Caco-2 (cell line): ENCODE results near the gene FAM8A1. TPM values are rescaled to one million over a fixed set of nuclear protein-coding genes. Genes with fewer than 3 reads are reported as not detected.

Experiments
- BruUV-seq: library from RNA; stranded (reverse); fragments of 400-500 nt; replicated peaks from 2 replicates; lab custom pipeline; 2021; lab: Mats Ljungman, UMichigan
- CTCF ChIA-PET: fragments of 300-600 bp; sonication (Branson Sonifier 250); formaldehyde crosslinking; loops from one replicate; lab custom pipeline; 2022; ENCODE audit warnings: antibody characterized with exemption; lab: Charles Lee
- POLR2A ChIA-PET: fragments of 300-600 bp; sonication (Branson Sonifier 250); formaldehyde crosslinking; loops from one replicate; lab custom pipeline; 2022; ENCODE audit warnings: antibody characterized with exemption; lab: Charles Lee
- DNase-seq, 2 experiments: peaks; one replicate each; pipeline versions ENCODE4 v3.0.0 to v3.0.0-alpha.2; 2020 to 2022
- H3K27me3 ChIP-seq: replicated peaks from 2 replicates; pipeline ENCODE4 v1.6.0; 2011; ENCODE audit warnings: low read length; ENCODE audit not compliant: control insufficient read depth, insufficient read depth
- H3K36me3 ChIP-seq: 2 replicates; pipeline ENCODE4 v1.5.1; 2011; ENCODE audit warnings: low read length; ENCODE audit not compliant: control insufficient read depth, insufficient read depth
- H3K4me1 ChIP-seq: fragments of 250-450 bp; sonication (Bioruptor Pico); 2 replicates; pipeline ENCODE4 v1.5.1; 2020; ENCODE audit warnings: mild to moderate bottlenecking
- H3K4me3 ChIP-seq: 2 replicates; pipeline ENCODE4 v1.5.1; 2011; ENCODE audit warnings: low read depth, mild to moderate bottlenecking, control low read depth, low read length
- H3K9me3 ChIP-seq: fragments of 250-450 bp; sonication (Bioruptor Pico); 2 replicates; pipeline ENCODE4 v1.5.1; 2020; ENCODE audit warnings: mild to moderate bottlenecking, moderate library complexity
- H3K27ac Mint-ChIP-seq: one replicate; pipeline ENCODE4 v1.8.0; 2022; ENCODE audit warnings: mixed read lengths; ENCODE audit not compliant: unreplicated experiment
- H3K27me3 Mint-ChIP-seq: one replicate; pipeline ENCODE4 v1.8.0; 2022; ENCODE audit warnings: mixed read lengths; ENCODE audit not compliant: insufficient read depth, unreplicated experiment
- H3K36me3 Mint-ChIP-seq: one replicate; pipeline ENCODE4 v1.8.0; 2022; ENCODE audit warnings: mild to moderate bottlenecking, mixed read lengths; ENCODE audit not compliant: insufficient read depth, unreplicated experiment
- H3K4me1 Mint-ChIP-seq: one replicate; pipeline ENCODE4 v1.8.0; 2022; ENCODE audit warnings: low read depth, mixed read lengths; ENCODE audit not compliant: unreplicated experiment
- H3K4me3 Mint-ChIP-seq: one replicate; pipeline ENCODE4 v1.8.0; 2022; ENCODE audit warnings: mild to moderate bottlenecking, moderate library complexity, mixed read lengths; ENCODE audit not compliant: unreplicated experiment
- H3K9me3 Mint-ChIP-seq: one replicate; pipeline ENCODE4 v1.8.0; 2022; ENCODE audit warnings: mixed read lengths; ENCODE audit not compliant: unreplicated experiment
- intact Hi-C: fragments of 100-400 bp; cut with micrococcal nuclease; formaldehyde crosslinking; loops from one replicate; pipeline ENCODE4 v1.10.0; 2022; ENCODE audit not compliant: unreplicated experiment
- total RNA-seq: library from RNA; stranded (reverse); gene quantifications from 2 replicates; pipeline ENCODE4 v1.2.3, GENCODE V29; 2022
- TF ChIP-seq, protein P1 (sequence below), 2 experiments: fragments of 200-600 bp in 1 of 2; IDR thresholded peaks; 1 replicate in 1 of 2; 2 replicates in 1 of 2; pipeline versions ENCODE4 v1.5.1 to v1.8.0; 2011 to 2022; ENCODE audit warnings: antibody characterized with exemption in 1 of 2, control low read depth in 1 of 2, inconsistent platforms in 1 of 2, low read depth in 1 of 2, low read length in 1 of 2, mild to moderate bottlenecking in 1 of 2, moderate library complexity in 1 of 2; ENCODE audit not compliant: insufficient read depth in 1 of 2, severe bottlenecking in 1 of 2, unreplicated experiment in 1 of 2

Gene FAM8A1
- total RNA-seq, 1 experiment from 2014 or later, result 18.9 TPM

DNA sequence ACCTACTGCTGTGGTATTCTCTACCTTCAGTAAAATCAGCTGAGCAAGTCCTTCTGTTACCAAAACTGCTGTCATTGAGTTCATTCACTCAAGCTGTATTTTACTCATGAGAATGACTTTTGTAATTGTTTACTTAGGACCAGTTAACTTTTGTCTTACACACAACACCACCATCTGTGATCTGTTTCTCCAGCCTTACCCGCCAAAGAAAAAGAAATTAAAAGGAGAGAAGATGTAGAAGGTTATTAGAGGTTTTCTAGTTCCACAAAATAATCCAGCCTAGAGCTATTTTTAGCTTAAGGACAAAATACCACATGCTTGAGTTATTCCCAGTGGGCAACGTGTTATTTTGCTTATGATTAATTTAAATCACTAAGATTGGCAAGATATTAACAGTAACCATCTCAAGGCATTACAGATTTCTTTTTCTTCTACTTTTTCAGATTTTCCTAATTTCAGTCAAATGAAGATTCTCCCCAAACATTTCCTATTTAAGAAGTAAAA, 38.2 kb downstream of the FAM8A1 start:
- no peaks in the 10 kb centered on the region for H3K27me3 ChIP-seq
- H3K36me3 Mint-ChIP-seq, result peaks cover 91% of the 10 kb centered on the region
- no peak overlapping the region for H3K27ac Mint-ChIP-seq
- no peaks in the 10 kb centered on the region for H3K4me1 ChIP-seq
- no TSS peak for BruUV-seq
- H3K4me1 Mint-ChIP-seq, result no peaks in the 10 kb centered on the region
- TF ChIP-seq, protein P1, sequence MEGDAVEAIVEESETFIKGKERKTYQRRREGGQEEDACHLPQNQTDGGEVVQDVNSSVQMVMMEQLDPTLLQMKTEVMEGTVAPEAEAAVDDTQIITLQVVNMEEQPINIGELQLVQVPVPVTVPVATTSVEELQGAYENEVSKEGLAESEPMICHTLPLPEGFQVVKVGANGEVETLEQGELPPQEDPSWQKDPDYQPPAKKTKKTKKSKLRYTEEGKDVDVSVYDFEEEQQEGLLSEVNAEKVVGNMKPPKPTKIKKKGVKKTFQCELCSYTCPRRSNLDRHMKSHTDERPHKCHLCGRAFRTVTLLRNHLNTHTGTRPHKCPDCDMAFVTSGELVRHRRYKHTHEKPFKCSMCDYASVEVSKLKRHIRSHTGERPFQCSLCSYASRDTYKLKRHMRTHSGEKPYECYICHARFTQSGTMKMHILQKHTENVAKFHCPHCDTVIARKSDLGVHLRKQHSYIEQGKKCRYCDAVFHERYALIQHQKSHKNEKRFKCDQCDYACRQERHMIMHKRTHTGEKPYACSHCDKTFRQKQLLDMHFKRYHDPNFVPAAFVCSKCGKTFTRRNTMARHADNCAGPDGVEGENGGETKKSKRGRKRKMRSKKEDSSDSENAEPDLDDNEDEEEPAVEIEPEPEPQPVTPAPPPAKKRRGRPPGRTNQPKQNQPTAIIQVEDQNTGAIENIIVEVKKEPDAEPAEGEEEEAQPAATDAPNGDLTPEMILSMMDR (IDR thresholded peaks at IDR 0.05; ENCODE audit: insufficient read depth in 1 of 2, low read depth in 1 of 2, low read length in 1 of 2, severe bottlenecking in 1 of 2, unreplicated experiment in 1 of 2), result no peak
- no peak for DNase-seq
- no peaks in the 10 kb centered on the region for H3K9me3 Mint-ChIP-seq
- intact Hi-C loops, result no loop called here
- H3K36me3 ChIP-seq, result no peaks in the 10 kb centered on the region; the same call in 1 of the 2 replicates
- POLR2A ChIA-PET, result no interaction called here
- no peaks in the 10 kb centered on the region; the same call in 1 of the 2 replicates for H3K9me3 ChIP-seq
- H3K27me3 Mint-ChIP-seq, result no peaks in the 10 kb centered on the region
- no peak overlapping the region for H3K4me3 ChIP-seq
- no peak overlapping the region for H3K4me3 Mint-ChIP-seq
- CTCF ChIA-PET, result no interaction called here

DNA sequence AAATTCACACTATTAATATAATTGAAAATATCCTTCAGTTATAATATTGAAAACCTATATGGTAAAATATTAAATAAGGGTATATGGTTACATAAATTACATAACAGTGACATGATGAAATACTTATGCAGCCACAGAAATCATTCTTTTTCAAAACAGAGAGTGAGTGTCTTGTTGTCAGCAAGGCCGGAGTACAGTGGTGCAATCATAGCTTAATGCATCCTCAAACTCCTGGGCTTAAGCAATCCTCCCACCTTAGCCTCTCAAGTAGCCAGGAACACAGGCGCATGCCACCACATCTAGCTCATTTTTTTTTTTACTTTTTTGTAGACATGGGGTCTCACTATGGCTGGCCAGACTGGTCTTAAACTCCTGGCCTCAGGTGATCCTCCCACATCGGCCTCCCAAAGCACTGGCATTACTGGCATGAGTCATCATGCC, 40.4 kb downstream of the FAM8A1 start:
- Mint-ChIP-seq H3K4me3 (no peak overlapping the region), H3K36me3 (peaks cover 95% of the 10 kb centered on the region), H3K9me3 (no peaks in the 10 kb centered on the region), H3K27ac (peak overlapping the region; percentile 67), H3K27me3 (no peaks in the 10 kb centered on the region), H3K4me1 (no peaks in the 10 kb centered on the region)
- TF ChIP-seq, protein P1 (IDR thresholded peaks at IDR 0.05; ENCODE audit: insufficient read depth in 1 of 2, low read depth in 1 of 2, low read length in 1 of 2, severe bottlenecking in 1 of 2, unreplicated experiment in 1 of 2), result no peak
- ChIA-PET CTCF (no interaction called here), POLR2A (no interaction called here)
- Histone ChIP-seq H3K9me3 (no peaks in the 10 kb centered on the region; the same call in 1 of the 2 replicates), H3K4me1 (no peaks in the 10 kb centered on the region), H3K27me3 (no peaks in the 10 kb centered on the region), H3K36me3 (peaks cover 1% of the 10 kb centered on the region; the same call in 1 of the 2 replicates), H3K4me3 (no peak overlapping the region)
- DNase-seq, result peak in 1 of 2 experiments; percentile 9
- no TSS peak for BruUV-seq
- intact Hi-C loops, result no loop called here

DNA sequence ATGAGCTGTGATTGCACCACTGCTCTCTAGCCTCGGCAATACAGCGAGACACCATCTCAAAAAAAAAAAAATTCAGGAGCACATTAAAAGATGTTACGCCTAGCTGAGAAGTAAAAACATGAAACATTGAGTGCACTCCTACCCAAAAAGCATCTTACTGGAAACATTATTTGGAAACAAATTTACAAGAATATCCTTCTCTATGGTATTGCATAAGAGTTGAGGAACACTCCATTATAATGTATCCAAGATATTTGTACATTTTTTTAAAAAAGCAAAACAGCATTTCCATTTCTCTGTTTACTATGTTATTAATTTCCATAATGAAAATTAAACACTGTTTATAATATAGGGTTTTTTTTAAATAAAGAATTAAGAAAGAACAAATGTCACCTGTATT, 48.6 kb downstream of the FAM8A1 start:
- TF ChIP-seq, protein P1 (IDR thresholded peaks at IDR 0.05; ENCODE audit: insufficient read depth in 1 of 2, low read depth in 1 of 2, low read length in 1 of 2, severe bottlenecking in 1 of 2, unreplicated experiment in 1 of 2), result no peak
- Histone ChIP-seq H3K27me3 (no peaks in the 10 kb centered on the region), H3K4me1 (peaks cover 4% of the 10 kb centered on the region; the same call in 1 of the 2 replicates), H3K36me3 (0 out of 2 replicates have a peak, but pooled peaks cover 1% of the 10 kb centered on the region), H3K9me3 (no peaks in the 10 kb centered on the region), H3K4me3 (no peak overlapping the region)
- ChIA-PET CTCF (no interaction called here), POLR2A (no interaction called here)
- no peak for DNase-seq
- intact Hi-C loops, result no loop called here
- Mint-ChIP-seq H3K4me1 (peaks cover 6% of the 10 kb centered on the region), H3K27ac (no peak overlapping the region), H3K36me3 (peaks cover 85% of the 10 kb centered on the region), H3K4me3 (no peak overlapping the region), H3K9me3 (no peaks in the 10 kb centered on the region), H3K27me3 (no peaks in the 10 kb centered on the region)
- BruUV-seq, result no TSS peak
